Cardiac fibroblast (primary cell): ENCODE results near the gene DHRS9.

Experiments used
- DNase-seq, 2 donors: peaks; one replicate each; pipeline versions ENCODE4 v3.0.0 to v3.0.0-alpha.2; 2010; ENCODE audit warnings: low read depth in 2 of 2
- H3K4me3 ChIP-seq, 2 donors: replicated peaks in 1 of 2; 1 replicate in 1 of 2; 2 replicates in 1 of 2; pipeline ENCODE4 v1.5.1; 2011; ENCODE audit warnings: low read depth in 2 of 2, low read length in 2 of 2, mild to moderate bottlenecking in 2 of 2, moderate library complexity in 1 of 2
- TF ChIP-seq, protein P1 (sequence below): IDR thresholded peaks from one replicate; pipeline ENCODE4 v1.5.1; 2011; ENCODE audit warnings: low read depth, mild to moderate bottlenecking, low read length, inconsistent platforms

The DHRS9 gene

DNA sequence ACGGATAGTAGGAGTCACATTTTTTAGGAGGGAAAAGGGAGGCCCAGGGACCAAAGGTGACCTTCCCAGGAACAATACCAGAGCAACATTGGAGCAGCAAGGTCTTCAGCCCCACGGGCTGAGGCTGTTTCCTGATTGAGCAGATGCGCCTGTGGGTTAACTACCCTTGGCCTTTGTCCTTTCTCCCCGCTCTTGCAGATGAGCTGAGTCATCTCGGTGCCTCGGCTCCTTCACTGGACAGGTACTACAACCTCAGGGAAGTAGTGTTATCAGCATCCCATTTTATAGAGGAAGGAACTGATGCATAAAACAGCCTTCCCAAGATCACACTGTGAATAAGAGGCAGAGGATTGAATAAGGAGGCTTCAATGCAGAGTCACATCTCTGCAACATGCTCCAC is 43.5 kb downstream of the DHRS9 start:
- H3K4me3 ChIP-seq, result no peak overlapping the region
- no peak for DNase-seq
- TF ChIP-seq, protein P1, sequence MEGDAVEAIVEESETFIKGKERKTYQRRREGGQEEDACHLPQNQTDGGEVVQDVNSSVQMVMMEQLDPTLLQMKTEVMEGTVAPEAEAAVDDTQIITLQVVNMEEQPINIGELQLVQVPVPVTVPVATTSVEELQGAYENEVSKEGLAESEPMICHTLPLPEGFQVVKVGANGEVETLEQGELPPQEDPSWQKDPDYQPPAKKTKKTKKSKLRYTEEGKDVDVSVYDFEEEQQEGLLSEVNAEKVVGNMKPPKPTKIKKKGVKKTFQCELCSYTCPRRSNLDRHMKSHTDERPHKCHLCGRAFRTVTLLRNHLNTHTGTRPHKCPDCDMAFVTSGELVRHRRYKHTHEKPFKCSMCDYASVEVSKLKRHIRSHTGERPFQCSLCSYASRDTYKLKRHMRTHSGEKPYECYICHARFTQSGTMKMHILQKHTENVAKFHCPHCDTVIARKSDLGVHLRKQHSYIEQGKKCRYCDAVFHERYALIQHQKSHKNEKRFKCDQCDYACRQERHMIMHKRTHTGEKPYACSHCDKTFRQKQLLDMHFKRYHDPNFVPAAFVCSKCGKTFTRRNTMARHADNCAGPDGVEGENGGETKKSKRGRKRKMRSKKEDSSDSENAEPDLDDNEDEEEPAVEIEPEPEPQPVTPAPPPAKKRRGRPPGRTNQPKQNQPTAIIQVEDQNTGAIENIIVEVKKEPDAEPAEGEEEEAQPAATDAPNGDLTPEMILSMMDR, result no peak

DNA sequence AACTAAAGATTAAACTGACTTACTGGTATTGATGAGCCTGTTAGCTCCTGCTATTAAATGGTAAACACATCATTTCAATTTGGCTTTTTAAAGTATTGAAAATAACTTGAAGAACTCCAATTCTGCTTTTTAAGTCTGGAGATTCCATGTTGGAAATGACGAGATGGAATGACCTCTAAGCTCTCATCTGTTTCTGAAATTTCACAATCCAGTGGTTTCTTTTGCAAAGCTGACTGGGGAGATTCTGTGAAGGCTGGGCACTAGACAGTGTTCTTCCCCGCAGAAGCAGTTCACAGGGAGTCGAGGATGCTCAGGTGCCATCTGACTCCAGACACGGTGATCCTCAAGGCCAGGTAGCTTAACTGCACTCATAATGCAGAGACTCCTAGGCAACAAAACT is 44.7 kb downstream of the DHRS9 start:
- TF ChIP-seq, protein P1, result no peak
- no peak overlapping the region for H3K4me3 ChIP-seq
- DNase-seq, result no peak

DNA sequence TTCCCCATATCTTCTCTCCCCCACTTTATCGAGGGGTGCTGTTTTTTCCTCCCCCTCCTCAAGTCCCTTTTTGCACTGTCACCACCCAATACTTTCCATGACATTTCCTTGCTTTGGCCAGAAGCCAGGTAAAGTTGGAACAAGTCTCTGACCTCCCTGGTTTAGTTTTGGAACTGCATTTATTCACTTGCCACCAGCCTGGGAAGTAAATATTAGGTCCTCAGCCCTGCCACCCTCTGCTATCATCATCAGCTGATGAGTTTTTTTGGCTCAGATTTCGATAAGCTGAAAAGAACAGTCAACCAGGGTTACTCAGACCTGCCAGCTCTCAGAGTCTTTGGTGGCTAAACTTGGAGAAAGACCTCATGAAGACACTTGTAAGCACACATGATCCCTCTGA is 47.0 kb downstream of the DHRS9 start:
- DNase-seq, result no peak
- H3K4me3 ChIP-seq, result no peak overlapping the region
- TF ChIP-seq, protein P1, result no peak

DNA sequence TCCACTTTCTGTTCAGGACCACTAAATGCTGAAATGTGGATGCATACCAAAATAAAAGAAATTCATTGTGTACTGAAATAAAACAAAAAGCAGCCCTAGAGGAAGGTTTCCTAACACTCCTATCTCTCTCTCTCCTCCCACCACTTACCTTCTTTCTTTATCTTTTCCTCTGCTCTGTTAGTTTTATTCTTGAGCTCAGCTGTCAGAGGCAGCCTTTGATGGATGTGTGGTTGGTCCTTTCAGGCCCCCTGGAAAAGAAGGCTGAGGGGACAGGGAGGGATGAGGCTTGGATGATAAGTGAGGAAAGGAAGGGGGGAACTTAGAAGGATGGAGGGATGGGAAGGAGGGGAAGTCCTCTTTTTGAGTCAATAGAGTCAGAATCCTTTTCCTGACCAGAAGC is 47.6 kb downstream of the DHRS9 start:
- TF ChIP-seq, protein P1, result no peak
- DNase-seq, result no peak
- no peak overlapping the region for H3K4me3 ChIP-seq

DNA sequence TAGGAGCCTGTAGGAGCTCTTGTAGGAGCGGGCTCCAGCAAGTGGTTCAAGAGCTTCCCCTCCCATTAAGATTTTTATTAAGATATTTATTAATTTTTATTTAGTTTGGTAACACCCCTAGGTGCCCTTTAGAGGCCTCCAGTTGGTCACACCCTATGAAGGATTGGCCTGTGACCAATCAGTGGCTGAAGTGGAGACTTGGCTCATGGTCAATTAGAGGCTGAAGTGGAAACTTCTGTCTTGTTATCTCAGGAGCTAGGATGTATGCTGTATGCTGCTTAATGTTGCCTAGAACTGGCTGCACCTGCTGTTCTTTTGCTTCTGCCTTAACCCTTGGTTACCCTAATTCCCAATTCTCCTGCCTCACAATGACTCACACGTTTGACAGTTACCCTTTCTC is 48.7 kb downstream of the DHRS9 start:
- TF ChIP-seq, protein P1, result no peak
- DNase-seq, result no peak
- no peak overlapping the region for H3K4me3 ChIP-seq

DNA sequence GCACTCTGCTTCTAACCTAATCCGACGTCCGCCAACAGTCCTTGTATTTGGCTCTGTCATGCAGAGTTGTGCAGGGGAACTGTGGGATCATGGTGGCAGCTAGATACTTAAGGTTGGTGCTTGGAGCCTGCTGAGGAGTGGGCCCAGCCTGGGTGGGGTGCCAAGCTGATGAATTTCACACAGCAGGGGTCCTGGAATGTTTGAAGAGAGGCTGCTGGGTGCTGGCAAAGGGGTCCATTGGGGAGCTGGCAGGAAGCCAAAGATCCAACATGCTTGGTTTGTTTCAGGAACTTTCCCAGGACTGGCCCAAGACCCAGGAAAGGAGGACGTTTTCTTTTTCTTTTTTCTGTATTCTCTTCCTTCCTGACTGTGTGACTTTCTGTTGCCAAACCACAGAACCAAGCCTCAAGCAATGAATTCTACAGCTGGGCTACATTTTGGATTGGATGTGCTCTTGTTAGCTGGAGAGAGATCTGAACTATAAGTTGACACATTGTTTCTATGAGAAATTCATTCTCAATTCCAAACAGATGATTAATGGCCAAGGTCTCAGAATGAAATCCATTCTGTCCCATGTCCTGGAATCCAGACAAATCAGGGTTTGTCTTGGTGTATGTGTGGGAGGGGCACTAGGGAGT is 49.9 kb downstream of the DHRS9 start:
- TF ChIP-seq, protein P1, result no peak
- no peak overlapping the region for H3K4me3 ChIP-seq
- DNase-seq, result peak; percentile 47

DNA sequence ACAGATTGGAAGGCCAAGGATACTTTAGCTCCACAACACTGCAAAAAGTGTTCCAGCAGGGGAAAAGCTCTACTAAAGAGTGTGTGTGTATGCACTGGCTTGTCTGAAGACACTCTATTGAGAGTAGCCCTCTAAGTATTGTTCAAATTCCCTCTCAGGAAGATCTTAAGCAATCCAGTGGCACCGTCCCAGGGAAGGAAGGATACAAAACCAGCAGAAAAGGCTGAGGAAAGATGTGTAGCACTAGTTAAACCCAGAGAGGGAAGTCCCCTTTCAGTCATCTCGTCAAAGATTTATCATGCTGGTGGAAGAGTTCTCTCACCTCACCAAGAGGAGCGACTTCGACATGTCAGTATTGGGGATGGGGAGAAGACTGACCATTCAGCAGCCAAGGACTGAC is 50.5 kb downstream of the DHRS9 start:
- no peak overlapping the region for H3K4me3 ChIP-seq
- DNase-seq, result peak; percentile 46 to 72
- TF ChIP-seq, protein P1, result no peak
